DOHH2 (cell line): Measurements from ENCODE around the gene IKZF2.

Experiments
- EZH2phosphoT487 ChIP-seq: fragments of 200-600 bp; sonication (generic); IDR thresholded peaks from 2 replicates; pipeline ENCODE4 v1.6.1; 2017; ENCODE audit warnings: borderline replicate concordance, mild to moderate bottlenecking, antibody characterized with exemption, low read length, moderate library complexity, mixed read lengths
- TF ChIP-seq, protein P1 (sequence below): fragments of 200-600 bp; sonication (generic); IDR thresholded peaks from one replicate; pipeline ENCODE4 v1.5.1; 2014; ENCODE audit warnings: antibody characterized with exemption, mild to moderate bottlenecking, low read depth, low read length; ENCODE audit not compliant: poor library complexity, severe bottlenecking

DNA sequence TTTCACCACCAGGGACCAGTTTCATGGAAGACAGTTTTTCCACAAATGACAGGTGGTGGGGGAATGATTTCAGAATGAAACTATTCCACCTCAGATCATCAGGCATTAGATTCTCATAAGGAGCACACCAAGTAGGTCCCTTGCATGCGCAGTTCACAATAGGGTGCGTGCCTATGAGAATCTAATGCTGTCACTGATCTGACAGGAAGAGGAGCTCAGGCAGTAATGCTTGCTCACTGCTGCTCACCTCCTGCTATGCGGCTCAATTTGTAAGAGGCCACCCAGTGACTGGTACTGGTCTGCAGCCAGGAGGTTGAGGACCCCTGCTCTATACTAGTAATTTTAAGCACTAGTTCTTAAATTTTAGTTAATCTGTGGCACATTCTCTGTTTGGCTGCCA lies 107.8 kb downstream of the IKZF2 start:
- TF ChIP-seq, protein P1, sequence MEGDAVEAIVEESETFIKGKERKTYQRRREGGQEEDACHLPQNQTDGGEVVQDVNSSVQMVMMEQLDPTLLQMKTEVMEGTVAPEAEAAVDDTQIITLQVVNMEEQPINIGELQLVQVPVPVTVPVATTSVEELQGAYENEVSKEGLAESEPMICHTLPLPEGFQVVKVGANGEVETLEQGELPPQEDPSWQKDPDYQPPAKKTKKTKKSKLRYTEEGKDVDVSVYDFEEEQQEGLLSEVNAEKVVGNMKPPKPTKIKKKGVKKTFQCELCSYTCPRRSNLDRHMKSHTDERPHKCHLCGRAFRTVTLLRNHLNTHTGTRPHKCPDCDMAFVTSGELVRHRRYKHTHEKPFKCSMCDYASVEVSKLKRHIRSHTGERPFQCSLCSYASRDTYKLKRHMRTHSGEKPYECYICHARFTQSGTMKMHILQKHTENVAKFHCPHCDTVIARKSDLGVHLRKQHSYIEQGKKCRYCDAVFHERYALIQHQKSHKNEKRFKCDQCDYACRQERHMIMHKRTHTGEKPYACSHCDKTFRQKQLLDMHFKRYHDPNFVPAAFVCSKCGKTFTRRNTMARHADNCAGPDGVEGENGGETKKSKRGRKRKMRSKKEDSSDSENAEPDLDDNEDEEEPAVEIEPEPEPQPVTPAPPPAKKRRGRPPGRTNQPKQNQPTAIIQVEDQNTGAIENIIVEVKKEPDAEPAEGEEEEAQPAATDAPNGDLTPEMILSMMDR, result no peak
- TF ChIP-seq EZH2phosphoT487, result no peak
